Measurements from ENCODE around the gene ZNF530. TPM values are rescaled to one million over a fixed set of nuclear protein-coding genes. Genes with fewer than 3 reads are reported as not detected.
A peak's percentile ranks its signal among the peaks of the same experiment; 100 is the strongest.

Gene ZNF530
- total RNA-seq, 1 donor from 2014 or later, result 0.50 TPM

DNA sequence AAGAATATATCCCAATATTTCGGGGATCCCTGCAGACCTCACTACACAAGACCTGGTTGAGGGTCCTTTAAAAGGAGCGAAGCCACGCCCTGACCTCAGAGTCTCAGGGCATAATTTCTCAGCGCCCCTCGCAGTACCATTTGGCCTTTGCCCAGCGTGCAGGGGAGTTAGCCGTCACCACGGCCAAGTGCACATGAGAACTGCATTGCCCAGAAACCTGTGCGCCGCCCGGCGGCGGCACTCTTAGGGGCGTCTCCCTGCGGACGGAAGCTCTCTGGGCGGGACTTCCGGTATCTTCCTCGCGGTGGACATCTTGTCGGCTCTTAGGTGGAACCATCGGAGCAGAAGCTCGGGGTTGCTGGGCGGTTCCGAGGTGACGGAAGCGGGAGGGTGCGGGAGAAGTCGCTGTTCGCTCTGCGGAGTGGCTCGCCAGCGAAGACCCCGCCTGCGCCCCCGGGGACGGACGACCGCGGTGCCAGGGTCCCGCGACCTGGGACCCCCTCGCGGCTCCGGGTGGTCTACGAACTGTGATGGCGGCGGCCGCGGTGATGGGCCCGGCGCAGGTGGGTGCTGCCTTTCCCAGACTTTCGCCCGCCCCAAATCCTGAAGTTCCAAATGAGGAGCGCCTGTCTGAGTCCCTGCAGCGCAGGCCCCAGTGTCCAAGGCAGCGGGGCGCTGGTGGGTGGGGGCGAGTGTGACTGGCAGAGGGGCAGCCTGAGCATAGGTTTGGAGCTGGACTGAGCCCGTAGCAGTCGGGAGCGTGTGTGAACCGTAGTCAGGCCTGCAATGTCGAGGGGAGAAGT lies 14.5 kb downstream of the ZNF530 start, which contains the start of gene ZNF134:
Gene ZNF134, plus strand, starts transcription at position 302 of the 803 bp plus-strand sequence. CDS start 5,227 bp downstream, outside the sequence.
- DNase-seq (ENCODE audit: low spot score), result peak; percentile 92
- peak; percentile 100 for ATAC-seq

DNA sequence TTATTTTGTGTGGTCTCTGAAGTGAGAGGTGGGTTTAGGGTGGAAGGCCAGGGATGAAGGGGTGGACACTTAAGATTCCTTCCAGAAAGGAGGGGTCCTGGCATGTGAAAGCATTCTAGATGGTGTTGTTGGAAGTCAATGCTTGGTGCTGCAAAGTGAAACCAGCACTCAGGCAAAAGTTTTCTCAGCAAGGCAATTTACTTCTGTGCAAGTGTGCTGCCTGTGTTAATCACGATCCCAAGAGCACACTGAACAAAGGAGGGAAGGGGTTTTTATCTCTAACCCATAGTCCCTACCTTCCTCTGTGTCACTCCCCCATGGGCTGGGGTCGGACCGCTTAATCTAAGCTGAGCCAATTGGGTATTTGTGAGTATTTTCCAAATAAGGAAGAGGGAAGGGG lies 15.7 kb downstream of the ZNF530 start:
- ATAC-seq (no peak), DNase-seq (ENCODE audit: low spot score) (no peak)

DNA sequence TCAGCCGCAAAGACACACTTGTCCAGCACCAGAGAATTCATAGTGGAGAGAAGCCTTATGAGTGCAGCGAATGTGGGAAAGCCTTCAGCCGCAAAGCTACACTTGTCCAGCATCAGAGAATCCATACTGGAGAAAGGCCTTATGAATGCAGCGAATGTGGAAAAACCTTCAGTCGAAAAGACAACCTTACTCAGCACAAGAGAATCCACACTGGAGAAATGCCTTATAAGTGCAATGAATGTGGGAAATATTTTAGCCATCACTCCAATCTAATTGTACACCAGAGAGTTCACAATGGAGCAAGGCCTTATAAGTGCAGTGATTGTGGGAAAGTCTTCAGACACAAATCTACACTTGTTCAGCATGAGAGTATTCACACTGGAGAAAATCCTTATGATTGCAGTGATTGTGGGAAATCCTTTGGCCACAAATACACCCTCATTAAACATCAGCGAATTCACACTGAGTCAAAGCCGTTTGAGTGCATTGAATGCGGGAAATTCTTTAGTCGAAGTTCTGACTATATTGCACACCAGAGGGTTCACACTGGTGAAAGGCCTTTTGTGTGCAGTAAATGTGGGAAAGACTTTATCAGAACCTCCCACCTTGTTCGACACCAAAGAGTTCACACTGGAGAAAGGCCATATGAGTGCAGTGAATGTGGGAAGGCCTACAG lies 21.1 kb downstream of the ZNF530 start:
- DNase-seq (ENCODE audit: low spot score), result no peak
- ATAC-seq, result no peak

DNA sequence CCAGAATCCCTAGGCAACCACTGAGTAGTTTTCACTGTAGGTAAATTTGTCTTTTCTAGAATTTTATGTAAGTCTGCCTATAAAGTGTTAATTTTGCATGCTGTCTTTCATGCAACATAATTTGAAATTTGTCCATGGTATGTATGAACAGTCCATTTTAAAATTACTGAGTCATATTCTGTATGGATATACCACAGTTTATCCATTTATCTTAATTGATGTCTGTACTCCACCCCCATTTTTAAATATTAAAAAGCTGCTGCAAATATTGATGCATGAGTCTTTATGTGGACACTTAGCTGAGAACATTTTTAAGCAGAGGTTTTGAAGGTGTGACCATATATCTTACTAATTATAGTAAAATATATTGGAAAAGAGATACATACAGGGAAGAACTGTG lies 23.4 kb downstream of the ZNF530 start:
- no peak for DNase-seq (ENCODE audit: low spot score)
- no peak for ATAC-seq

DNA sequence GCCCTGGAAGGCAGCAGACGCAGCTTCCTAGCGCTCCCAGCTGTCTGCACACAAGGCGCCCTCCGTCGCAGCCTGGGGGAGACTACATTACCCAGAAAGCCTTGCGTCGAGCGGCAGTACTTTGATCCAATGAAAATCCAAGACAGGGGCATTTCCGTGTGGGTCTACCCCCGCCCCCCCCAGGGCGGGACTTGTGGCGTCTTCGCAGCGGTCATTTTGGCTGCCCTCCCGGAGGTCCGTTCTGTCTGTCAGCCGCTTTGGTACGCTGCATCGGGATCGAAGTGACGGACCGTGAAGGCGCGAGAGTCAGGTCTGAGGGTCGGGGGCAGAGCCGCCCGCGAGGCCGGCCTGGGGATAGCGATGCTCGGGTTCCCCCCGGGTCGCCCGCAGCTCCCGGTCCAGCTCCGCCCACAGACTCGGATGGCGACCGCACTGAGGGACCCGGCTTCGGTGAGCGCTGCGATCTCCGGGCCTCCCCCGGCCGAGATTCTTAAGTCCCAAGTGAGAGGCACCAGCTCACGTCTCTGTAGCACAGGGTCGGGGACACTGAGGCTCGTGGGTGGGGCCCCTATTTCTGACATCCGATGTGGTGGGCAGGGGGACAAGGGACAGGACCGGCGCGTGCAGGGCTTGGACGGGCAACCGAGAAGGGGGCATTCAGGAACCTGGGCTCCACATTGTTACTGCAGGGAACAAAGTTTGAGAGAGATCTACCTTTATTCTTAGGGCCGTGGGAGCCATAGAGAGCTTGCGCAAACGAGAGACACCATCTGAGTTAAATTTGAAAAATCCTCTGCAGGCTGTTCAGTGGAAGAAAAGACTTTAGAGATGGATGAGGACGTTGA lies 33.5 kb downstream of the ZNF530 start, which contains the start of gene ZNF211:
Gene ZNF211, plus strand, starts transcription at position 182 of the 845 bp plus-strand sequence. Its CDS starts 179 bp downstream, at position 361.
- DNase-seq (ENCODE audit: low spot score), result peak; percentile 94
- ATAC-seq, result peak; percentile 100

DNA sequence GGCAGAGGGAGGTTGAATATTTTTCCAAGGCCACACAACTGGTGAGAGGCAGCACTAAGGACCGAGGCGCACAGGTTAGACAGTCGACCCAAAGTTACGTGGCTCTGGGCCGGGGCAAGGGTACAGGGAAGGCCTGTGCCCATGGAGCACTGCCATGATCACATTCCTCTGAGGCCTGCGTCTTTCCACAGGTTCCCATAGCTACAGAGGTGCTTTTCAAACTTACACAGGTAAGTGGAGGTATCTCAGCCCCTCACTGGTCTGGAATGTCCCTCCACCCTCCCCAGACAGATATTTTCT lies 34.1 kb downstream of the ZNF530 start:
- ATAC-seq (no peak), DNase-seq (ENCODE audit: low spot score) (no peak)

DNA sequence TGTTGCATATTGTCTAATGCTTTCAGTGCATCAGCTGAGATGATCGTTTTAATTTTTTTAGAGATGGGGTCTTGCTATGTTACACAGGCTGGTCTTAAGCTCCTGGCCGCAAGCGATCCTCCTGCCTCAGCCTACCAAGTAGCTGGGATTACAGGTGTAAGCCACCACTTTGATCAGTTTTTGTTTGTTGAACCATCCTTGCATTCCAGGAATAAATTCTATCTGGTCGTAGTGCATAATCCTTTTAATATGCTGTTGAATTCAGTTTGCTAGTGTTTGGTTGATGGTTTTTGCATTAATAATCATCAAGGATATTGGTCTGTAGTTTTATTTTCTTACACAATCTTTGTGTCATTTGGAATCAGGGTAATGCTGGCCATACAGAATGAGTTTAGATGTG lies 37.7 kb downstream of the ZNF530 start:
- ATAC-seq (no peak), DNase-seq (ENCODE audit: low spot score) (no peak)

DNA sequence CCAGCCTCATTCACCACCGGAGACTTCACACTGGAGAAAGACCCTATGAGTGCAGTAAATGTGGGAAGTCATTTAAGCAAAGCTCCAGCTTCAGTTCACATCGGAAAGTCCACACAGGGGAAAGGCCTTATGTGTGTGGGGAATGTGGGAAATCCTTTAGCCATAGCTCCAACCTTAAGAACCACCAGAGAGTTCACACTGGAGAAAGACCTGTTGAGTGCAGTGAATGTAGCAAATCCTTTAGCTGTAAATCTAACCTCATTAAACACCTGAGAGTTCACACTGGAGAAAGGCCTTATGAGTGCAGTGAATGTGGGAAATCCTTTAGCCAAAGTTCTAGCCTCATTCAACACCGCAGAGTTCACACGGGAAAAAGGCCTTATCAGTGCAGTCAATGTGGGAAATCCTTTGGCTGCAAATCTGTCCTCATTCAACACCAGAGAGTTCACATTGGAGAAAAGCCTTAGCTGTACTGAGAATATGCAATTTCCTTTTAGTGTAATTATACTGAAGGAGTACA lies 42.1 kb downstream of the ZNF530 start:
- ATAC-seq, result no peak
- no peak for DNase-seq (ENCODE audit: low spot score)

DNA sequence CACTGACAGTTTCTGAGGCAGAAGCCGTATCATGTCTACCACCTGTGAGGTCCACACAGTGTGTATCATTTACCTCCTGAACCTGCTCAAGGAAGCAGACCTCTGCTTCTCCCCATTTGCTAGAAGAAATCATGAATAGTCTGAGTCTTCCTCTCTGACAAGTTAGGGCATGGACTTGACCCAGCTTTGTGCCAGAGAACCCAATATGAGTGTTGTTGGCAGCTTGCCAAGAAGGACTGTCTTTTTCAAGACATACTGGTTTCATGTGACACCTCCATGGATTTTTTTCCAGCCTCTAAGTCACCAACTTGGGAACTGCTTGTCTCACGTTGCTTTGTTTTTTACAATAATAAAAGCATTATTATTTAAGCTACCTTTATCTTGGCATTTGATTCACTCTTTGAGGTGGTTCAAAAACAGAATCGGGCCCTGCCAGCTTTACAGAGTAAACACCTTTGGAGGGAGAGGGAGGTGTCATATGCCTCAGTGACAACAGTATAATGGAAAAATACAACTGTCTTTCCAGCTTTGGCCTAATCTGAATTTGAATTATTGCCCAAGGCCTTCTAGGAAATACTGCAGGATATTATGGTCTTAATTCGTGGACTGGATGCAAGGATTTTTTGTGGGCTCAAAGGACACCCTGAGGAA lies 42.8 kb downstream of the ZNF530 start:
- DNase-seq (ENCODE audit: low spot score) (no peak), ATAC-seq (no peak)

DNA sequence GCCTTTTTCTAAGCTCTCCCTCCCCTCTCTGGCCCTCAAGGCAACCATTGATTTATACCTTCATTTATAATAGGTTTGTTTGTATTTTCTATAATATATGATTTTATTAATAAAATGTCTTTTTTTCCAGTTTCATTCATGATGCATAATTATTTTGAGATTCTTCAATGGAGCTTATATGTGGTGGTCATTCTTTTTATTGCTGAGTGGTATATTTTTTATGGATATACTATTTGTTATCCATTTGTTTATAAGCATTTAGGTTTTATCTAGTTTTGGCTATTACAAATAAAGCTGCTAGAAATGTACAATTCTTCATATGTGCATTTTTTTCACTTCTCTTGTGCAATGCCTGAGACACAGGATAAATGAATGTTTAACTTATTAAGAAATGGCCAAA lies 44.0 kb downstream of the ZNF530 start:
- ATAC-seq, result no peak
- no peak for DNase-seq (ENCODE audit: low spot score)

DNA sequence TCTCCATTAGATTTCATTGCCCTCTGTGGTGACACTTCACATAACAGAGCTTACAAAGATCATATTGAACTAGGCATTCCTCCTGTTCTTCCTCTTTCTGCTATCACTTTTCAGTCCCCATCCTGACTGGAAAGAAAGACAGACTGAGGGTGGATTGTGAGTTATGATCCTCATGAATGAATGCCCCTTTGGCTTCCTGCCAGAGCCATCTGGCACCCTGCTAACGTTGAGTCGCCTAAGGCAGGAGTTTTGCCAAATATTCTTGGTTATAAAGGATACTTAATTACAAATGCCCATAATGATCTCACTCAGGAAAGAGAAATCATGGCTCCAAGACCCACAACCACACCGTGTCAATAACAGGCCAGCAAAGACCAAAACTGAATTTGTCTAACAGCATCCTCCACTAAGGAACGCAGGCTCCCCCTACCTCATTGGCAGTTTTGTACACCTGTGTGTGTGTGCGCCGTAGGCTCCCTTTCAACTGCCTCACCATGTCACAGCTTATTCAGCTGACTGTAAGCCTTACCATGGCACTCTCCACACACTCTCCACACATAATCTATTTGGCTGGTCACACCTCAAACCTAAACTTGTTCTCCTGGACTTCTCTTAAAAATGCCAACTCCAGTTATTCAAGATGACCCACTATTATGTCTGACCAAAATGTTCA lies 48.8 kb downstream of the ZNF530 start:
- no peak for ATAC-seq

DNA sequence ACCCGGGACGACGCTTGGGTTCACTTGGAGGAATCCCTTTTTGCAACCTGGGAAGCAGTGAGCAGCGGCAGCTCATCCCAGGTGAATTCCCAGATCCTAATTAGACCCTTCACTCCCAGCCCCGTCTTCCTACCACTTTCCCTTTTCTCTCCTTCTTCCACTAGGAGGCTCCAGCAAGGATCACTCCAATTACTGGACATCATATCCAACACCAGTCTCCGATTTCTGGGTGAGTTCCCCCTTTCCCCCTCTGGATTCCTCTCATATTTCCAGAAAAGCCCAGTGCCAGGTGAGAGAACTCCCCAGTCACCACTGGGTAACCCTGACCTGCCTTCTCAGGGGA lies 51.9 kb downstream of the ZNF530 start:
- no peak for ATAC-seq
- no peak for DNase-seq (ENCODE audit: low spot score)

More for the DNA sequence above, 48.8 kb downstream of the ZNF530 start:
- DNase-seq (ENCODE audit: low spot score), result no peak

DNA sequence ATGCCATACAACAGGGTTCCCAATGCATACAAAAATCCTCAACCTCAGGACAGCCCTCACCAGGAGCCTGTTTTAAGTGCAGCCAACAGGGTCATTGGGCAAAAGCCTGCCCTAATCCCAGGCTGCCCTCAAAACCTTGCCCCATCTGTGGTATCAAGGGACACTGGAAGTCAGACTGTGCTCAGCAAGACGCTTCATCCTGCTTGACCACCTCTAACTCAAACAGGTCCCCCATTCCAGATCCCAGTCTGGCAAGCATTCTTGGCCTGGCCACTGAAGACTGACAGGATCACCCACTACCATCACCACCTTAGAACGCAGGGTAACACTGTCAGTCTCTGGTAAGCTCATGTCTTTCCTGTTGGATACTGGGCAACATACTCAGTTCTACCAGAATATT lies 54.0 kb downstream of the ZNF530 start:
- DNase-seq (ENCODE audit: low spot score) (no peak), ATAC-seq (no peak)

DNA sequence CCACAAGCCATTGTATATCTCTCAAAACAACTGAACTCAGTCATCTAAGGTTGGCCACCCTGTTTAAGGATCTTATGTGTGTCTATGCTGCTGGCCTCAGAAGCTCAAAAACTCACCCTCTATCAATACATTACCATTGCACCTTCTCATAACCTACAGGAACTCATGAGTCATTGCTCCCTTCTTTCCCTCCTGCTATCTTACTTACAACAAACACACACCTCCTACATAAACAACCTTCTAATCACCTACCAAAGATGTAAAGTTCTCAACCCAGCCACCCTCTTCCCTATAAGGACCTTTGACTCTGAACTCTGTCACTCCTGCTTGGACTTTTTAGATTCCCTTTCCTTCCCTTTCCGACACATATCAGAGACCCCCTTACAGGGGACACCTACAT lies 55.8 kb downstream of the ZNF530 start:
- no peak for ATAC-seq
- no peak for DNase-seq (ENCODE audit: low spot score)

DNA sequence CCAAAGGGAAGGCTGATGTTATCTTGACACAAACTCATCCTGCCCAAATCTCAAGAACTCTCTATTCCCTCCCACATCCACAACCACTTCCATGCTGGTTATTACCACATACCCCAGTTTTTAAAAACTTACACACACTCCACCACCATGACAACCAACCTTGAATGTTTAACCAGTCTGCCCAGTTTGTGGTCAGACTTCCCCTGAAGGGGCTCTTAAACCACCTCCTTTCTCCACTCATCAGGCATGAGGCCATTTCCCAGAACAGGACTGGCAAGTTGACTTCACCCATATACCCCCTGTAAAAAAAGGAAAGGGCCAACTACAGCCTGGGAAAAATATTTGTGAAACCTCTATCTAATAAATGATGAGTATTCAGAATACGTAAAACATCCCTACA lies 56.7 kb downstream of the ZNF530 start:
- no peak for ATAC-seq
- no peak for DNase-seq (ENCODE audit: low spot score)

Other genes with a start within 250 kb of the ZNF530 start
- gene ZNF304, start 248.6 kb upstream of the ZNF530 start, total RNA-seq, result 2.6 TPM
- 1.2 TPM for gene TRAPPC2B, start 236.3 kb upstream of the ZNF530 start, total RNA-seq
- gene ZNF547, start 236.3 kb upstream of the ZNF530 start, total RNA-seq, result 0.78 TPM
- 6.4 TPM for gene ZNF548, start 210.0 kb upstream of the ZNF530 start, total RNA-seq
- gene ZNF17, start 188.7 kb upstream of the ZNF530 start, total RNA-seq, result 4.6 TPM
- gene ZNF749, start 164.6 kb upstream of the ZNF530 start, total RNA-seq, result 3.1 TPM
- gene VN1R1, start 142.7 kb upstream of the ZNF530 start, total RNA-seq, result 0.43 TPM
- gene ZNF772, start 122.3 kb upstream of the ZNF530 start, total RNA-seq, result 3.6 TPM
- gene ZNF419, start 112.1 kb upstream of the ZNF530 start, total RNA-seq, result 3.5 TPM
- gene ZNF773, start 99.9 kb upstream of the ZNF530 start, total RNA-seq, result 2.3 TPM
- gene ZNF549, start 72.5 kb upstream of the ZNF530 start, total RNA-seq, result 1.0 TPM
- 2.4 TPM for gene ZNF550, start 40.0 kb upstream of the ZNF530 start, total RNA-seq
- 1.4 TPM for gene ZNF416, start 21.0 kb upstream of the ZNF530 start, total RNA-seq
- 0.18 TPM for gene ZIK1, start 15.7 kb upstream of the ZNF530 start, total RNA-seq
- 6.9 TPM for gene ZNF134, start 14.4 kb downstream of the ZNF530 start, total RNA-seq
- 4.9 TPM for gene ZNF211, start 33.3 kb downstream of the ZNF530 start, total RNA-seq
- not detected for gene ZSCAN4, start 69.0 kb downstream of the ZNF530 start, total RNA-seq
- gene ZNF551, start 82.1 kb downstream of the ZNF530 start, total RNA-seq, result 1.8 TPM
- 0.96 TPM for gene ZNF154, start 109.3 kb downstream of the ZNF530 start, total RNA-seq
- gene ZNF671, start 127.7 kb downstream of the ZNF530 start, total RNA-seq, result 2.1 TPM
- 9.1 TPM for gene ZNF776, start 146.9 kb downstream of the ZNF530 start, total RNA-seq
- 4.6 TPM for gene ZNF586, start 169.8 kb downstream of the ZNF530 start, total RNA-seq
- gene ZNF552, start 215.0 kb downstream of the ZNF530 start, total RNA-seq, result 7.1 TPM
- gene ZNF587B, start 230.4 kb downstream of the ZNF530 start, total RNA-seq, result 10.2 TPM
- gene ZNF587, start 250.0 kb downstream of the ZNF530 start, total RNA-seq, result 19.1 TPM